Thyroid gland (tissue), 4 donors: ENCODE results near the gene SLC30A2.

ENCODE experiments used
- CTCF ChIP-seq, 6 experiments: fragments of 200-600 bp in 3 of 6; fragments of 450-650 bp in 3 of 6; sonication (generic) in 3 of 6; IDR thresholded peaks; one replicate each; pipeline ENCODE4 v1.5.1; 2016 to 2019; ENCODE audit warnings: antibody characterized with exemption in 6 of 6, mild to moderate bottlenecking in 2 of 6, inconsistent platforms in 1 of 6, moderate library complexity in 1 of 6
- POLR2A ChIP-seq, 2 donors: fragments of 450-650 bp; IDR thresholded peaks; one replicate each; pipeline ENCODE4 v1.6.1; 2017; ENCODE audit warnings: antibody characterized with exemption in 2 of 2, mild to moderate bottlenecking in 2 of 2, moderate library complexity in 1 of 2

GRCh38 chr1:25993197-25993951 lies 52.5 kb downstream of the SLC30A2 start:
- no peak for TF ChIP-seq CTCF (IDR thresholded peaks at IDR 0.05)
- no peak for TF ChIP-seq POLR2A (IDR thresholded peaks at IDR 0.05)
